K562 (cell line): ENCODE results near the gene CLEC4A.

Source experiments
- BHLHE40 ChIP-seq: IDR thresholded peaks from 2 replicates; pipeline ENCODE4 v1.6.1; 2011; ENCODE audit warnings: low read length, improper control_type of control experiment
- NBN ChIP-seq: fragments of 450-650 bp; IDR thresholded peaks from 2 replicates; pipeline ENCODE4 v1.6.1; 2016; ENCODE audit warnings: low read depth, mild to moderate bottlenecking
- RBM22 ChIP-seq: fragments of 200-400 bp; formaldehyde crosslinking; IDR thresholded peaks from 2 replicates; pipeline ENCODE4 v1.6.1; 2018; ENCODE audit warnings: low read length, low read depth; ENCODE audit not compliant: poor library complexity, severe bottlenecking
- SREBF2 ChIP-seq: sonication (generic); formaldehyde crosslinking; IDR thresholded peaks from 2 replicates; pipeline ENCODE4 v1.4.0; 2020; ENCODE audit warnings: mild to moderate bottlenecking, missing genetic modification reagents
- SRSF1 ChIP-seq: fragments of 200-400 bp; formaldehyde crosslinking; IDR thresholded peaks from 2 replicates; pipeline ENCODE4 v1.6.1; 2017; ENCODE audit warnings: mild to moderate bottlenecking, low read depth, low read length, moderate library complexity
- STAT5B ChIP-seq: fragments of 250-450 bp; sonication (Bioruptor Pico); IDR thresholded peaks from 2 replicates; pipeline ENCODE4 v1.8.0; 2021; ENCODE audit warnings: mild to moderate bottlenecking, inconsistent platforms
- ZNF121 ChIP-seq: sonication (generic); formaldehyde crosslinking; conservative IDR thresholded peaks from 2 replicates; pipeline ENCODE4 v1.8.0; 2022; ENCODE audit warnings: missing genetic modification reagents
- ZZZ3 ChIP-seq: fragments of 450-650 bp; IDR thresholded peaks from 2 replicates; pipeline ENCODE4 v1.6.1; 2016; ENCODE audit warnings: antibody characterized with exemption, mild to moderate bottlenecking, moderate library complexity
- TF ChIP-seq, protein P1 (sequence below), 3 experiments: IDR thresholded peaks in 2 of 3; conservative IDR thresholded peaks in 1 of 3; 2 replicates each; pipeline ENCODE4 v1.5.1; 2011 to 2012; ENCODE audit warnings: low read length in 3 of 3, mild to moderate bottlenecking in 3 of 3, control low read depth in 2 of 3, improper control_type of control experiment in 1 of 3, inconsistent platforms in 1 of 3, low read depth in 1 of 3, mixed read lengths in 1 of 3, moderate library complexity in 1 of 3; ENCODE audit not compliant: insufficient read depth in 2 of 3
- TF ChIP-seq, protein P2 (sequence below), 2 experiments: fragments of 450-650 bp; formaldehyde crosslinking in 1 of 2; IDR thresholded peaks; 2 replicates each; pipeline versions ENCODE4 v1.4.0 to v1.6.1; 2014 to 2020; ENCODE audit warnings: mild to moderate bottlenecking in 2 of 2, borderline replicate concordance in 1 of 2, low read depth in 1 of 2
- TF ChIP-seq, protein P3 (sequence below): fragments of 450-650 bp; formaldehyde crosslinking; IDR thresholded peaks from 2 replicates; pipeline ENCODE4 v1.4.0; 2022; ENCODE audit warnings: missing genetic modification characterization

- TF ChIP-seq NBN (no peak), STAT5B (CRISPR knock-in tag) (no peak), RBM22 (no peak), BHLHE40 (no peak), ZNF121 (CRISPR knock-in tag) (no peak), SREBF2 (CRISPR knock-in tag) (no peak), ZZZ3 (no peak), SRSF1 (no peak)
- TF ChIP-seq, protein P1, sequence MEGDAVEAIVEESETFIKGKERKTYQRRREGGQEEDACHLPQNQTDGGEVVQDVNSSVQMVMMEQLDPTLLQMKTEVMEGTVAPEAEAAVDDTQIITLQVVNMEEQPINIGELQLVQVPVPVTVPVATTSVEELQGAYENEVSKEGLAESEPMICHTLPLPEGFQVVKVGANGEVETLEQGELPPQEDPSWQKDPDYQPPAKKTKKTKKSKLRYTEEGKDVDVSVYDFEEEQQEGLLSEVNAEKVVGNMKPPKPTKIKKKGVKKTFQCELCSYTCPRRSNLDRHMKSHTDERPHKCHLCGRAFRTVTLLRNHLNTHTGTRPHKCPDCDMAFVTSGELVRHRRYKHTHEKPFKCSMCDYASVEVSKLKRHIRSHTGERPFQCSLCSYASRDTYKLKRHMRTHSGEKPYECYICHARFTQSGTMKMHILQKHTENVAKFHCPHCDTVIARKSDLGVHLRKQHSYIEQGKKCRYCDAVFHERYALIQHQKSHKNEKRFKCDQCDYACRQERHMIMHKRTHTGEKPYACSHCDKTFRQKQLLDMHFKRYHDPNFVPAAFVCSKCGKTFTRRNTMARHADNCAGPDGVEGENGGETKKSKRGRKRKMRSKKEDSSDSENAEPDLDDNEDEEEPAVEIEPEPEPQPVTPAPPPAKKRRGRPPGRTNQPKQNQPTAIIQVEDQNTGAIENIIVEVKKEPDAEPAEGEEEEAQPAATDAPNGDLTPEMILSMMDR (IDR thresholded peaks at IDR 0.05 in 2 of 3, conservative IDR thresholded peaks at IDR 0.05 in 1 of 3; ENCODE audit: insufficient read depth in 2 of 3, low read depth in 1 of 3, low read length in 3 of 3), result no peak
- TF ChIP-seq, protein P2, sequence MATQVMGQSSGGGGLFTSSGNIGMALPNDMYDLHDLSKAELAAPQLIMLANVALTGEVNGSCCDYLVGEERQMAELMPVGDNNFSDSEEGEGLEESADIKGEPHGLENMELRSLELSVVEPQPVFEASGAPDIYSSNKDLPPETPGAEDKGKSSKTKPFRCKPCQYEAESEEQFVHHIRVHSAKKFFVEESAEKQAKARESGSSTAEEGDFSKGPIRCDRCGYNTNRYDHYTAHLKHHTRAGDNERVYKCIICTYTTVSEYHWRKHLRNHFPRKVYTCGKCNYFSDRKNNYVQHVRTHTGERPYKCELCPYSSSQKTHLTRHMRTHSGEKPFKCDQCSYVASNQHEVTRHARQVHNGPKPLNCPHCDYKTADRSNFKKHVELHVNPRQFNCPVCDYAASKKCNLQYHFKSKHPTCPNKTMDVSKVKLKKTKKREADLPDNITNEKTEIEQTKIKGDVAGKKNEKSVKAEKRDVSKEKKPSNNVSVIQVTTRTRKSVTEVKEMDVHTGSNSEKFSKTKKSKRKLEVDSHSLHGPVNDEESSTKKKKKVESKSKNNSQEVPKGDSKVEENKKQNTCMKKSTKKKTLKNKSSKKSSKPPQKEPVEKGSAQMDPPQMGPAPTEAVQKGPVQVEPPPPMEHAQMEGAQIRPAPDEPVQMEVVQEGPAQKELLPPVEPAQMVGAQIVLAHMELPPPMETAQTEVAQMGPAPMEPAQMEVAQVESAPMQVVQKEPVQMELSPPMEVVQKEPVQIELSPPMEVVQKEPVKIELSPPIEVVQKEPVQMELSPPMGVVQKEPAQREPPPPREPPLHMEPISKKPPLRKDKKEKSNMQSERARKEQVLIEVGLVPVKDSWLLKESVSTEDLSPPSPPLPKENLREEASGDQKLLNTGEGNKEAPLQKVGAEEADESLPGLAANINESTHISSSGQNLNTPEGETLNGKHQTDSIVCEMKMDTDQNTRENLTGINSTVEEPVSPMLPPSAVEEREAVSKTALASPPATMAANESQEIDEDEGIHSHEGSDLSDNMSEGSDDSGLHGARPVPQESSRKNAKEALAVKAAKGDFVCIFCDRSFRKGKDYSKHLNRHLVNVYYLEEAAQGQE (IDR thresholded peaks at IDR 0.05; ENCODE audit: borderline replicate concordance), result no peak
- TF ChIP-seq, protein P2 (CRISPR knock-in tag; IDR thresholded peaks at IDR 0.05; ENCODE audit: low read depth), result no peak
- TF ChIP-seq, protein P3, sequence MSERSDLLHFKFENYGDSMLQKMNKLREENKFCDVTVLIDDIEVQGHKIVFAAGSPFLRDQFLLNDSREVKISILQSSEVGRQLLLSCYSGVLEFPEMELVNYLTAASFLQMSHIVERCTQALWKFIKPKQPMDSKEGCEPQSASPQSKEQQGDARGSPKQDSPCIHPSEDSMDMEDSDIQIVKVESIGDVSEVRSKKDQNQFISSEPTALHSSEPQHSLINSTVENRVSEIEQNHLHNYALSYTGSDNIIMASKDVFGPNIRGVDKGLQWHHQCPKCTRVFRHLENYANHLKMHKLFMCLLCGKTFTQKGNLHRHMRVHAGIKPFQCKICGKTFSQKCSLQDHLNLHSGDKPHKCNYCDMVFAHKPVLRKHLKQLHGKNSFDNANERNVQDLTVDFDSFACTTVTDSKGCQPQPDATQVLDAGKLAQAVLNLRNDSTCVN, result no peak
These were observed 47.1 kb upstream of the CLEC4A start for GRCh38 chr12:8076366-8076765.
